ENCODE data around the gene ALOX12B.
"Not testable (repeated sequence)": the region's sequence is repeated elsewhere in the genome, so short reads cannot be mapped to it uniquely, and the experiment has no call there.

Gene ALOX12B

DNA sequence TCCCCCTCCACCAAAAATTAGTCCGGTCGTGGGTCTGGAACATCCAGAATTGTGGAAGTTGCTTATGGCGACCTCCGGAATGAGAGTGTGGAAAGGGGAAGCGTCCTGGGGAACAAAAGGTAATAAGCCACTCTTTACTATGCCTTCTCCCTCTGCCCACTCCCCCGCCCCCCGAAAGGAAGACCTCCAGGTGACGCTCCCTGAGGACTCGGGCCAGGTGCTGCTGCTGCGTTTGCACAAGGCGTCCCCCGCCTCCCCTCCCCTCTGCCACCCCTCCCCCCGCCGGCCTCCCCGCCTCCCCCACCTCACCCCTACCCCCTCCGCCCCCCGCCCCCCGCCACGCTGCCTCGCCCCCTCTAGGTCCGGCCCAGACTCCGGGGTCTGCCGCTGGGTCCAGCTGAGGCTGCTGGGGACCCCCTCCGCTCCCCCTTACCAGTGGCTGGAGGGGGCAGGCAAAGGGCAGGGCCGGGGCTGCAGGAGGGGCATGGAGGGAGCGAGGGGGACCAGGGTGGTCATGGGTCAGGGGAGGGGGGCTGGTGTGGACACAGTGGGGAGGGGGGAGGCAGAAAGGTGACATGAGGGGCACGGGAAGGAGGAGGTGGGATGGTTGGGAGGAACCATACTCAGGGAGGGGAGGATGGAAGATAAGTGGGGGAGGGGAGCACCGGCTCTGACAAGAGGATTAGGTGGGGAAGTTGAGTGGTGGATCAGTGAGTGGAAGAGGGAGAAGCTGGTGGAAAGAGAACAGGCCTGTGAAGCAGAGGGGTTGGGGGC, 23.6 kb downstream of the ALOX12B start:
- DNase-seq, result no peak

DNA sequence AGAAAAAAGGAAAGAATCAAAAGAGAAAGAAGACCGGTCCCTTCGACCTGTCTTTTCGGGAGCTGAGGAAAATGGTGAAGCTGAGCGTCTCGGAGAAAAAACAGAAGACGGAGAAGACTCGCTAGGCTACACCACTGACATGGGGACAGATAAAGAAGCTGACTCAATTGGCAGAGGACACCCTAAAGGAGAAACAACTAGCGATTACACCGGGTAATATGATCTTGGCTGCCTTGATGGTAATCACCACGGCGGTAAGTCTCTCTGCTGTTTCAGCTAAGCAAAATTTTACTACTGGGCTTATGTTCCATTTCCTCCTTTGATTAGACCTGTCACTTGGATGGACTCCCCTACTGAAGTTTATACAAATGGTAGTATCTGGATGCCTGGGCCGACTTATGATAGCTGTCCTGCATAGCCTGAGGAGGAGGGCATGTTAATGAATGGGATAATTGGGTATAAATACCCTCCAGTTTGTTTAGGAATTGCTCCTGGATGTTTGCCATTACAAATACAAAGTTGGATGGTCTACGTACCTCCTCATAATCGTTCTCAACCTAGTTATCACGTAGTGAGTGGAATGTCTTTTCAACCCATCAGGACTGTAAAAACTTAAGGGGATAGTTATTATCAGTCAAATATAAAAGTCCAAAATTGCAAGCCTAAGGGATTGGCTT, 24.6 kb downstream of the ALOX12B start:
- no peak for DNase-seq

DNA sequence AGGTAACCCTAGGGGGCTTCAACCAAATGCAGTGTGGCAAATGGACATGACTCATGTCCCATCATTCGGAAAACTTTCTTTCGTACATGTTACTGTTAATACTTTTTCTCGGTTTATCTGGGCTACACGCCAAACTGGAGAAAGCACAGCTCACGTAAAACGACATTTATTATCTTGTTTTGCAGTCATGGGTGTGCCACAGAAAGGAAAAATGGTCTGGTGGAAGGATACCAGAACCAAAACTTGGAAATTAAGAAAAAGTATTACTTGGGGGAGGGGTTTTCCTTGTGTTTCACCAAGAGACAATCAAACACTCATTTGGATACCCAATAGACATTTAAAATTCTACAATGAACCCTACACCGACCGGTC, 25.1 kb downstream of the ALOX12B start:
- DNase-seq, result no peak

DNA sequence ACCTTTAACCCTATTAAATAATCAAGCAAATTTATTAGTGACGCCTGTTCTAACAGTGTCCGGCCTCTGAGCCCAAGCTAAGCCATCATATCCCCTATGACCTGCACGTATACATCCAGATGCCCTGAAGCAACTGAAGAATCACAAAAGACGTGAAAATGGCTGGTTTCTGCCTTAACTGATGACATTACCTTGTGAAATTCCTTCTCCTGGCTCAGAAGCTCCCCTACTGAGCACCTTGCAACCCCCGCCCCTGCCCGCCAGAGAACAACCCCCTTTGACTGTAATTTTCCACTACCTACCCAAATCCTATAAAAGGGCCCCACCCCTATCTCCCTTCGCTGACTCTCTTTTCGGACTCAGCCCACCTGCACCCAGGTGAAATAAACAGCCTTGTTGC, 25.7 kb downstream of the ALOX12B start:
- not testable (repeated sequence) for DNase-seq

DNA sequence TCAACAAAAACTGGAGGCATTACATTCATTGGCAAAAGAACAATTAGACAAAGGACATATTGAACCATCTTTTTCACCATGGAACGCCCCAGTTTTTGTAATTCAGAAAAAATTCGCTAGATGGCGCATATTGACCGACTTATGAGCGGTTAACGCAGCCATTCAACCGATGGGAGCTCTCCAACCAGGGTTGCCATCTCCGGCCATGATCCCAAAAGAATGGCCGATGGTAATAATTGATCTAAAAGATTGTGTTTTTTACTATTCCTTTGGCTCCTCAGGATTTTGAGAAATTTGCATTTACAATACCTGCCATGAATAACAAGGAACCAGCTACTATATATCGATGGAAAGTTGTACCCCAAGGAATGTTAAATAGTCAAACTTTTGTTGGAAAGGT, 27.2 kb downstream of the ALOX12B start:
- peak; percentile 38 for DNase-seq

DNA sequence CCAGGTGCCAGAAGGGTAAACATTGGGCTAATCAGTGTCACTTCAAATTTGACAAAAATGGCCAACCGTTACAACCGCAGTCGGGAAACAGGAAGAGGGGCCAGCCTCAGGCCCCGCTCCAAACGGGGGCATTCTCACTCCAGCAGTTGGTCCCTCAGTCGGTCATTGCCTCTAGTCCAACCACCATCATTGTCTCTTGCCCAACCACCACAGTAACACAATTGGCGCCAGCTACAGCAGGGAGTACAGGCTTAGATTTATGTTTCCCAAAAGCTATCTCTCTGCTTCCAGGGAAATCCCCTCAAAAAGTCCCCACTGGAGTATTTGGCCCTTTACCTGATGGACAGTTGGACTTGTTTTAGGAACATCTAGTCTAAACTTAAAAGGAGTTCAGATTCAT, 28.4 kb downstream of the ALOX12B start:
- DNase-seq, result no peak

DNA sequence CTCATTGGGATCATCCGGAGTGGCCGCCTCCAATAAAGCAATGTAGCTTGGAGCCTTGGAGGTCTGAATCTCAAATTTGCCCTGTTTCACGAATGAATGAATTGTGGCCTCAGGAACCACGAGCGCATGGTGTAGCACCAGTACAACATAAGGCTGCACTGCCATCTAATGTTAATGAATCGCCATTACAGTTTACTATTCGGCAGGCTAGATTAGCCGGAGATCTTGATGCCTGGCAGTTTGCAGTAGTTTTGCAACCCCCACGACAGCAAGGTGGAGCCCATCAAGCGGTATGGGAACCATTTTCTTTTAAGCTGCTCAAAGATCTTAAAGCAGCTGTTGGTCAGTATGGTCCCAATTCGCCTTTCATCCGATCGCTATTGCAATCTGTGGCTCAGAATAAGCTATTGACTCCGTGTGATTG, 29.8 kb downstream of the ALOX12B start:
- DNase-seq, result peak; percentile 32

DNA sequence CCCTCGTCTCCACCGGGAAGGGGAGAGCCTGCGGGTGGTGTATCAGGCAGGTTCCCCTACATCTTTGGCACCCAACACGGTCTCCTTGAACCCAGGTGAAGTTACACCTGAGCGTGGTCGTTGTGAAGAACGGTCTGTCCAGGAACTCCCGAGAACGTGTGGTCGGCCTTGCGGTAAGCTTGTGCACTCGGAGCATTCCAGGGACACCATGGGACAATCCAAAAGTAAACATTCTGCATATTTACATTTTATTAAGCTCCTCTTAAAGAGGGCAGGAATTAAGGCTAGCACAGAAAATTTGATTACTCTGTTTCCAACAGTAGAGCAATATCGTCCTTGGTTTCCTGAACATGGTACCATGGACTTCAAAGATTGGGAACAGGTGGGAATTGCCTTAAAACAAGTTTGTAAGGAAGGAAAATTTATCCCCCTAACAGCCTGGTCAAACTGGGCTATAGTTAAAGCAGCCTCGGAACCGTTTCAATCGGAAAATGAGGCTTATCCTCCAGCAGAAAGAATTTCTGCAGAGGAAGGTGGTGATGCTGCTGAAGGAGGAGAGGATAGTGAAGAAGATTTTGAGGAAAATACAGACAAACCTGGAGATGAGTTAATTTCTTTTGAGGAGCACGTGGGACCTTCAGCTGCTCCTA, 30.4 kb downstream of the ALOX12B start:
- DNase-seq, result no peak

DNA sequence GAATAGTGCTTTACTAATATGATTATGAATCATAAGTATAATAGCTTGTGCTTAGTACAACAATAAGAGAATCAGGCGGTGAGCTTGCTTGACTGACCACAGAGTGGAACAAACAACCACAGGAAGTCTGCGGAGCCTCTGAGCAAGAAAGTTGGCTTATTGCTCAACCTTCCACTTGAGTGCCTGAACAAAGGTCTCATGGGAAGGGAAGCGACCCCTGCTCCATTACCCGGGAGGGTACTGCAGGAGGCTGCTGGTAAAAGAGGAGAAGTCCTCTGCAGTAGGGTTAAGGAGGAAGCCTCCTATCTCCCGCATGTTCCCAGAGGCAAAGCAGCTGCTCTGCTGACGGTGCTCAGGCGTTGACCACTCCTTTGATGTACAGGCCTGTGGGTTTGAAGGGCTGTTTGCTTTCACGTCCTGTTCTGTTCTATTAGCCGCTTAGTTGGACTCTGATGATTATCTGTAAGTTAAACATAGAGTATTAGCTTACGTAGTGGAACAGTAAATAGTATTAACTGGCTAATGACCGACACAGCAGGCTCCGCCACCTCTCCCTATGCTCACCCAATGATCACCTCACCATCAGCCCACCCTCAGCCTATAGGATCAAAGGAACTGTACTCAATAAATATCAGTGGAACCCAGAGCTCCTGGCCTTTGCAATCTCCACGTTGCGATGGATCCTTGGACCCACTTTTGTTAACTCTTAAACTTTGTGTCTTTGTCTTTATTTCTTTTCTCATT, 31.1 kb downstream of the ALOX12B start:
- no peak for DNase-seq

DNA sequence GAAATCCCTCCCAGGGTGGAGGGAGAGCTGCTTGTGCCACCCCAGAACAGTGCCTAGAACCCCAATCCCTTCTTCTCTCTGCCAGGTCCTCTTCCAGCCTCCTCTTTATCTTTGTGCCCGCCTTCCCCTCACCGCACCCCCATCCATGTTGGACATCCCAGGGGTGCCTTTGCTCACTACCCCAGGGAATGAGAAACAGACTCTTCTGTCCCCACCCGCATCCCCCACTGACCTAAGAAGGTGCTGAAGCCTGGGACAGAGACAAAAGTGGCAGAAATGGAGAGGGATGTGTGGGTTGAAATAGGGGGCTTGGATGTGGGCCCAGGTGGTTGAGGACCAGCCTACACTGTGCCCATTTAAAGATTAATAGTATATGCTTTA, 31.7 kb downstream of the ALOX12B start:
- DNase-seq, result no peak

DNA sequence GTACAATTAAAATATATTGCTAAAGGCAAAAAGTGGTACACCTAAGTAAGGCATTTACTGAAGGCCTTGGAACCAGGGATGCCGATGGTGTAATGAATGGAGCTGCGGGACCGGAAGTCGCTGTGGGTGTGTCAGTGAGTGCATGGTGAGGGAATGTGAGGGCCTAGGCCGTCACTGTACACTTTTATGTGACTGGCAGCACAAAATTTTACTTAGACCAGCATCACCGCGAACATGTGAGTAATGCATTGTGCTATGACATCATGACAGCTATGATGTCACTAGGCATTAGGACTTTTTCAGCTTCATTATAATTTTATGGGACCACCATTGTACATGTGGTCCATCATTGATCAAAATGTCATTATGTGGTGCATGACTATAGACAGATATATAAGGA, 33.9 kb downstream of the ALOX12B start:
- no peak for DNase-seq

DNA sequence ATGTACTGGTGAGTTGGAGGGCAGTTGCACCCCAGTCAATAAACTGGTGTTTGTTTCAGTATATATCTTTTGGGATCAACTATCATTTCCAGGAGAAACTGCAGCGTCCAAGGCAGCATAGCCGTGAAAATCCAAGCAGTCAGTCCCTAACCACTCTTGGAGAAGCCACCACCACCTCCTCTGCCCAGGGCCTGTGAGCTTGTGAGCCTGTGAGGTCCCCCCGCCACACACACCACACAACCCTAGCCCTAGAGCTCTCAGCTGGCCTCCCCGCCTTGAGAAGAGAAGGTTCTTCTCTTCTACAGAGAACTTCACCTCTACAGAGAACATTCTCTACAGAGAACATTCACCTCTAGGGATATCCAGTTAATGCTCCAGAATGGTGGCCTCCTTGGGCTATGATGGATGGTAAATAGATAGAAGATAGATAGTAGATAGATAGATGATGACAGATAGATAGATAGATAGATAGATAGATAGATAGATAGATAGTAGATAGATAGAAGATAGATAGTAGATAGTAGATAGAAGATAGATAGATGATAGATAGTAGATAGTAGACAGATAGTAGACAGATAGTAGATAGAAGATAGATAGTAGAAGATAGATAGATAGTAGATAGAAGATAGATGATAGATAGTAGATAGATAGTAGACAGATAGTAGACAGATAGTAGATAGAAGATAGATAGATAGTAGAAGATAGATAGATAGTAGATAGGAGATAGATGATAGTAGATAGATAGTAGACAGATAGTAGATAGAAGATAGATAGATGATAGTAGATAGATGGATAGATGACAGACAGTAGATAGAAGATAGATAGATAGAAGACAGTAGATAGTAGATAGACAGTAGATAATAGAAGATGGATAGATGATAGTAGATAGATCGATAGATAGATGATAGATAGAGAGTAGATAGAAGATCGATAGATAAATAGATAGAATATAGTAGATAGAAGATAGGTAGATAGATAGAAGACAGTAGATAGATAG, 35.0 kb downstream of the ALOX12B start:
- DNase-seq, result no peak

DNA sequence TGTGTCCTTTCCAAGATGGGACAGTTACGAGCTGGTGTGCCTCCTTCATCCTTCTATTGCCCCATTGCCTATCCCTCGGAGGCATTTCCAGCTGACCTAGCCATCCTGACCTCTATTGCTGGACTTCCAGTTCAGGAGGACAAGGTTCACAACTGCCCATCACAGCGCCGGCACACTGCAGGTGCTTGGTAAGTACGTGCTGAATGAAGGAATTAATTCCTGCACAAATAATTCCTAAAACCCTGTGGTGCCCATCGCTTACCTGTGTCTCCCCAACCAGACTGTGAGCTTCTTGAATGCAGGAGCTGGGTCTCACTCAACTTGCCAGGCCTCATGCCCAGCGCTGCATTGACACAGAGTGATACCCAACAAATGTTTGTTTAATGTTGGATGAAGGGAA, 35.7 kb downstream of the ALOX12B start:
- DNase-seq, result no peak

DNA sequence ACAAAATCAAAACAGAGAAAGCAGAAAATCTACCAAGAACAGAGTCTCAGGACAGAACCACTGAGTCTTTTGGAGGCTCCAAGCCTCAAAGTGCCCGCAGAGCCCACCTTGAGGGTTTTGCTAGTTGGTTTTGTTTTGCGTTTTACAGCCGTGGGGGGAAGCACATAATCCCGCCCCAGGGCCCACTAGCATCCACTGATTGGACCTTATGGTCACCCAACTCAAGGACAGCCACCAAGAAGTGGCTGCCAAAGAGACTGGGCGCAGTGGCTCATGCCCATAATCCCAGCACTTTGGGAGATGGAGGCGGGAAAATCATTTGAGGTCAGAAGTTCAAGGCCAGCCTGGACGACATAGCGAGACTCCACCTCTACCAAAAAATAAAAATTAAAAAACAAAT, 38.8 kb downstream of the ALOX12B start:
- no peak for DNase-seq

DNA sequence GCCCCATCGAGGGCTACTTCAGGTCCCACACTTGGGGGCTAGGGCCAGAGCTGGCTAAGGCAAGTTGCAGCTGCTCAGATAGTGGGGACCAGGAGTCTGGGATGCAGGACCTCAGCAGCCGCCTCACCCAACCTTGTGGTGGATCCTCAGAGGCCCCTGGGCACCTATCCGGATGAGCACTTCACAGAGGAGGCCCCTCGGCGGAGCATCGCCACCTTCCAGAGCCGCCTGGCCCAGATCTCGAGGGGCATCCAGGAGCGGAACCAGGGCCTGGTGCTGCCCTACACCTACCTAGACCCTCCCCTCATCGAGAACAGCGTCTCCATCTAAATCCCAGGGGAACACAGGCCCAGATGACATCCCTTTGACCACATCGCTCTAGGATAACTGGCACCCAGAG, 39.3 kb downstream of the ALOX12B start:
- no peak for DNase-seq

DNA sequence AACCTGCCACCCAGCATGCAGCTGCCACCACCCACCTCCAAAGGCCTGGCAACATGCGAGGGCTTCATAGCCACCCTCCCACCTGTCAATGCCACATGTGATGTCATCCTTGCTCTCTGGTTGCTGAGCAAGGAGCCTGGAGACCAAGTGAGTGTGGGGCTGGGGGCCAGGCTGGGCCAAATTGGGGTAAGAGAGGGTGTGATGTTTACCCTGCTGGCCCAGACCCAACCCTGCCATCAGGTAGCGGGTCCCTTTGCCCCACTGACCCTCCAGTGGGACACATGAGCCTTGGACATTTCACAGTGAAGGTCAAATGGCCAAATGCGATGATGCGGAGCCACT, 39.8 kb downstream of the ALOX12B start:
- DNase-seq, result no peak

DNA sequence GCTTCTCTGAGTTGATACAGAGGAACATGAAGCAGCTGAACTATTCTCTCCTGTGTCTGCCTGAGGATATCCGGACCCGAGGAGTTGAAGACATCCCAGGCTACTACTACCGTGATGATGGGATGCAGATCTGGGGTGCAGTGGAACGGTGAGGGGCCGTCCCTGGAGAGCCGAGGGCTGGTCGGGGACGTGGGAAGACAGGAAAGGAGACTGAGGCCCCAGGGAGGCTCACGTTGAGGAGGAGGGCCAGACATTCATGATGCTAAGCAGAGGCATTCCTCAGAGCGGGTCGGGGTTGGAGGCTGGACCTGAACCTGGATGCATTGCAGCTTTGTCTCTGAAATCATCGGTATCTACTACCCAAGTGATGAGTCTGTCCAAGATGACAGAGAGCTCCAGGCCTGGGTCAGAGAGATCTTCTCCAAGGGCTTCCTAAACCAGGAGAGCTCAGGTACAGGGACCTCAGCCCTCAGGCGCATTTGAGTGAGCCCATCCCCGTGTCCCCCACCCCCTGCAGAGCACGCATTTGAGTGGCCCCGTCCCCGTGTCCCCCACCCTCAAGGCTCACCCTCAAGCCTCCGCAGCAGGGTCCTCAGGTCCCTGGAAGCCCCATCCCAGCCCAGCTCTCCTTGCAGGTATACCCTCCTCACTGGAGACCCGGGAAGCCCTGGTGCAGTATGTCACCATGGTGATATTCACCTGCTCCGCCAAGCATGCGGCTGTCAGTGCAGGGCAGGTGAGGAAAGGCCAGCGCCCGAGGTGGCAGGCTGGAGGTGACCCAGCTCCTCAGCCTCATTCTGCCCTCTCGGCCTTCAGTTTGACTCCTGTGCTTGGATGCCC, 40.4 kb downstream of the ALOX12B start:
- no peak for DNase-seq

DNA sequence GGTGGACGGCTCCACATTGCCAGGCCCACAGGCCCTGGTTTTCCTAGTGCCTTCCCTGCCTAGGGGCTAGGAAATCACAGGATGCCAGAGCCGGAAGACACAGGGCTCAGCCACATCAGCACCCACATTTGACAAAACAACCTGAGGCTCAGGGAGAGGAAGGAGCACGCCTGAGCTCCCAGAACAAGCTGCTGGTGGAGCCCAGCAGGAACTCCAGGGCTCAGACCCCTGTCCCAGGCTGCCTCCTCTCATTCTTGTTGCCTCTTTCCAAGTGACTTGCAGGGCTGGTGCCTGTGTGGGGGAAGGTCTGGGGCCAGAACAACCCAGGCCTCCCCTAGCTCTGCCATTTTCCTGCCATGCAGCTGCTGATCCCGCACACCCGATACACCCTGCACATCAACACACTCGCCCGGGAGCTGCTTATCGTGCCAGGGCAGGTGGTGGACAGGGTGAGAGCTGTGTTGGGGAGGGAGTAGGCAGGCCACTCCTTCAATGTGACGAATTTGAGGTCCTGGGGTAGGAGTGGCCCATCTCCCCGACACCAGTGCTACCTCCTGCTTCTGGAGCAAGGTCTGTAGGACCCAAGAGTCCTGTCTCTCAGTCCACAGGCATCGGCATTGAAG, 41.1 kb downstream of the ALOX12B start:
- DNase-seq, result no peak

DNA sequence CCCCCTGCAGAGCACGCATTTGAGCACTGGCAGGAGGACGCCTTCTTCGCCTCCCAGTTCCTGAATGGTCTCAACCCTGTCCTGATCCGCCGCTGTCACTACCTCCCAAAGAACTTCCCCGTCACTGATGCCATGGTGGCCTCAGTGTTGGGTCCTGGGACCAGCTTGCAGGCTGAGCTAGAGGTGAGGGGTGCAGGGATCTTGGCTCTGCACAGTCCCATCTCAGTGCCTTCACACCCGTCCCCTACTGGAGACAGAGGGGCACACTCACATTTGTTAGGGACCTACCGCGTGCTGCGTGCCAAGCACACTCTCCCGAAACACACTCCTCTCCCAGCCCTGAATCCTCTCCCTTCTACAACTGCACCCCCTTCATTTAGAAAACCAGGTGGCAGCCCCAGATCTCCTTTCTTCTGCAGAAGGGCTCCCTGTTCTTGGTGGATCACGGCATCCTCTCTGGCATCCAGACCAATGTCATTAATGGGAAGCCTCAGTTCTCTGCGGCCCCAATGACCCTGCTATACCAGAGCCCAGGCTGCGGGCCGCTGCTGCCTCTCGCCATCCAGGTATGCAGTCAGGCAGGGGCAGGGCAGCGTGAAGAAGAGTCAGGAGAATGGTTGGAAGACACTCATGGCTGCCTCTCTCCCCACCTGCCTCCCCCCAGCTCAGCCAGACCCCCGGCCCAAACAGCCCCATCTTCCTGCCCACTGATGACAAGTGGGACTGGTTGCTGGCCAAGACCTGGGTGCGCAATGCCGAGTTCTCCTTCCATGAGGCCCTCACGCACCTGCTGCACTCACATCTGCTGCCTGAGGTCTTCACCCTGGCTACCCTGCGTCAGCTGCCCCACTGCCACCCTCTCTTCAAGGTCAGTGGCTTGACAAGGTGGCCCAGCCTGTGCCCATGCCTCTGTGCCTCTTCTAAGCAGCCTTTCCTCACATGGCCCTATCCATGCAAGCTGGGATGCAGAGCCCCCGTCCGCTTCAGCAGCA, 42.4 kb downstream of the ALOX12B start:
- no peak for DNase-seq

DNA sequence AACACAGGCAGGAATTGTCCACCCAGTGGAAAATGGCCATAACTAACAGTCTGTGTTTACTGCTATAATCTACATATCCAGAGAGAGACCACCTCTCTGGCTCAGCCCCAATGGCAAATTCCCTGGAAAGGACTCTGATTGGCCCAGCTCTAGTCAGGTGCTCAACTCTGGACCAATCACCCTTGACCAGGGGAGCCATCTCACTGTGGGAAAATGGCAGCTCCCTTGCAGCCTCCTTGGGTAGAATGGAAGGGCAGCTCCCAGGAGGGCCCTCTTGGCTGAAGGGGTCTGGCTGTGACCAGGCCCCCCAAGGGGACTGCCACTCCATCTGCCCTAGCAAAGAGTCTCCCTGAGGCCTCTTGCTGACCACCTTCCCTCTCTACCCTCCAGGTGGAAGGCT, 45.5 kb downstream of the ALOX12B start:
- no peak for DNase-seq

Data from stimulated activated naive CD4-positive, alpha-beta T cell treated with Interleukin-2 at 50 U/mL for 16 hours (primary cell).